ENCODE measurements around the gene SEMA5B. TPM values are rescaled to one million over a fixed set of nuclear protein-coding genes. Genes with fewer than 3 reads are reported as not detected.

Gene SEMA5B
- total RNA-seq, 3 donors from 2014 or later = 0.15 to 0.33 (median 0.32) TPM

GRCh38 chr3:122952520-122952919 is 75.0 kb downstream of the SEMA5B start:
- Histone ChIP-seq H3K4me3 (no peak overlapping the region), H3K27me3 (no peaks in the 10 kb centered on the region), H3K4me1 (no peaks in the 10 kb centered on the region), H3K27ac (no peak overlapping the region), H3K36me3 (no peaks in the 10 kb centered on the region), H3K9me3 (no peaks in the 10 kb centered on the region)
- intact Hi-C loops (cut with DNase I; ENCODE audit: low total_unique reads) = no loop called here
- DNase-seq (ENCODE audit: low spot score in 2 of 2) = no peak
- no peak for TF ChIP-seq CTCF (IDR thresholded peaks at IDR 0.05)
- TF ChIP-seq POLR2AphosphoS5 (IDR thresholded peaks at IDR 0.05) = no peak

- Histone ChIP-seq H3K9me3 (no peaks in the 10 kb centered on the region), H3K36me3 (no peaks in the 10 kb centered on the region), H3K4me1 (no peaks in the 10 kb centered on the region), H3K4me3 (no peak overlapping the region), H3K27ac (no peak overlapping the region), H3K27me3 (no peaks in the 10 kb centered on the region)
- TF ChIP-seq POLR2A (IDR thresholded peaks at IDR 0.05) (no peak), POLR2AphosphoS5 (IDR thresholded peaks at IDR 0.05) (no peak), CTCF (IDR thresholded peaks at IDR 0.05) (no peak)
- intact Hi-C loops (cut with DNase I; ENCODE audit: low total_unique reads) = no loop called here
- no peak for DNase-seq (ENCODE audit: low spot score in 2 of 2)
These were observed 79.2 kb downstream of the SEMA5B start for GRCh38 chr3:122948408-122948807.

GRCh38 chr3:122947738-122948137 is 79.8 kb downstream of the SEMA5B start:
- H3K4me1 ChIP-seq = no peaks in the 10 kb centered on the region
- intact Hi-C loops (cut with DNase I; ENCODE audit: low total_unique reads) = no loop called here
- no peaks in the 10 kb centered on the region for H3K27me3 ChIP-seq
- H3K36me3 ChIP-seq = no peaks in the 10 kb centered on the region
- H3K9me3 ChIP-seq = no peaks in the 10 kb centered on the region
- H3K27ac ChIP-seq = no peak overlapping the region
- TF ChIP-seq POLR2A (IDR thresholded peaks at IDR 0.05) (no peak), CTCF (IDR thresholded peaks at IDR 0.05) (no peak), POLR2AphosphoS5 (IDR thresholded peaks at IDR 0.05) (no peak)
- no peak for DNase-seq (ENCODE audit: low spot score in 2 of 2)
- no peak overlapping the region for H3K4me3 ChIP-seq

GRCh38 chr3:122947196-122947595 is 80.4 kb downstream of the SEMA5B start:
- no peaks in the 10 kb centered on the region for H3K9me3 ChIP-seq
- no peaks in the 10 kb centered on the region for H3K27me3 ChIP-seq
- intact Hi-C loops (cut with DNase I; ENCODE audit: low total_unique reads) = no loop called here
- no peak overlapping the region for H3K27ac ChIP-seq
- TF ChIP-seq POLR2AphosphoS5 (IDR thresholded peaks at IDR 0.05) (no peak), POLR2A (IDR thresholded peaks at IDR 0.05) (no peak), CTCF (IDR thresholded peaks at IDR 0.05) (no peak)
- no peak overlapping the region for H3K4me3 ChIP-seq
- no peaks in the 10 kb centered on the region for H3K4me1 ChIP-seq
- DNase-seq (ENCODE audit: low spot score in 2 of 2) = no peak
- no peaks in the 10 kb centered on the region for H3K36me3 ChIP-seq

- Histone ChIP-seq H3K27me3 (no peaks in the 10 kb centered on the region), H3K27ac (no peak overlapping the region), H3K4me1 (no peaks in the 10 kb centered on the region), H3K9me3 (no peaks in the 10 kb centered on the region), H3K4me3 (no peak overlapping the region), H3K36me3 (no peaks in the 10 kb centered on the region)
- no peak for TF ChIP-seq CTCF (IDR thresholded peaks at IDR 0.05)
- no peak for TF ChIP-seq POLR2A (IDR thresholded peaks at IDR 0.05)
- TF ChIP-seq POLR2AphosphoS5 (IDR thresholded peaks at IDR 0.05) = no peak
- intact Hi-C loops (cut with DNase I; ENCODE audit: low total_unique reads) = no loop called here
- no peak for DNase-seq (ENCODE audit: low spot score in 2 of 2)
These were observed 81.4 kb downstream of the SEMA5B start for GRCh38 chr3:122946185-122946584.

All from breast epithelium (tissue), 4 donors.